SHP77 (cell line): Measurements from ENCODE around the gene NDC1.
"Not testable (repeated sequence)": the region's sequence is repeated elsewhere in the genome, so short reads cannot be mapped to it uniquely, and the experiment has no call there.

Experiments used
- DNase-seq, 2 experiments: peaks; one replicate each; lab custom pipeline; 2025; lab: John Stamatoyannopoulos, UW

Gene NDC1

GRCh38 chr1:53837924-53838653 lies at the start of gene NDC1:
NDC1 (minus strand) TSS chr1:53838296; CDS start chr1:53838261, 35 bp downstream.
- DNase-seq, result peak; percentile 95 to 97

- DNase-seq, result not testable (repeated sequence)
These were observed 45.5 kb upstream of the NDC1 start for GRCh38 chr1:53883600-53883999.

GRCh38 chr1:53881853-53882252 lies 43.8 kb upstream of the NDC1 start:
- not testable (repeated sequence) for DNase-seq

- peak; percentile 44 to 50 for DNase-seq
These were observed 40.5 kb upstream of the NDC1 start for GRCh38 chr1:53878492-53879105.

- DNase-seq, result not testable (repeated sequence)
These were observed 37.1 kb upstream of the NDC1 start for GRCh38 chr1:53875150-53875549.

GRCh38 chr1:53871773-53872484 lies 33.8 kb upstream of the NDC1 start:
- DNase-seq, result no peak

- no peak for DNase-seq
These were observed 33.1 kb upstream of the NDC1 start for GRCh38 chr1:53871221-53871620.

GRCh38 chr1:53869454-53870117 lies 31.5 kb upstream of the NDC1 start:
- no peak for DNase-seq

GRCh38 chr1:53868565-53868964 lies 30.5 kb upstream of the NDC1 start:
- no peak for DNase-seq

GRCh38 chr1:53862507-53862906 lies 24.4 kb upstream of the NDC1 start:
- DNase-seq, result no peak

GRCh38 chr1:53860967-53861411 lies 22.9 kb upstream of the NDC1 start:
- peak; percentile 45 to 53 for DNase-seq

GRCh38 chr1:53851571-53852285 lies 13.6 kb upstream of the NDC1 start:
- DNase-seq, result no peak

GRCh38 chr1:53850082-53850673 lies 12.1 kb upstream of the NDC1 start:
- no peak for DNase-seq

GRCh38 chr1:53847980-53848379 lies 9.9 kb upstream of the NDC1 start:
- no peak for DNase-seq

- no peak for DNase-seq
These were observed 4.3 kb upstream of the NDC1 start for GRCh38 chr1:53842347-53842746.

GRCh38 chr1:53838654-53838974 lies 518 bp upstream of the NDC1 start:
- DNase-seq, result no peak

- DNase-seq, result no peak
These were observed 511 bp downstream of the NDC1 start for GRCh38 chr1:53837646-53837923.

GRCh38 chr1:53835491-53835890 lies 2.6 kb downstream of the NDC1 start:
- DNase-seq, result no peak

- DNase-seq, result no peak
These were observed 3.3 kb downstream of the NDC1 start for GRCh38 chr1:53834776-53835175.

GRCh38 chr1:53833393-53833792 lies 4.7 kb downstream of the NDC1 start:
- DNase-seq, result no peak

- DNase-seq, result peak in 1 of 2 experiments; percentile 0
These were observed 11.7 kb downstream of the NDC1 start for GRCh38 chr1:53826367-53826766.

- no peak for DNase-seq
These were observed 12.8 kb downstream of the NDC1 start for GRCh38 chr1:53825306-53825705.
